HepG2 (cell line): ENCODE data around the gene PELI2. TPM values are rescaled to one million over a fixed set of nuclear protein-coding genes. Genes with fewer than 3 reads are reported as not detected.

ENCODE experiments used
- CBX2 ChIP-seq, 2 experiments: fragments of 200-600 bp in 1 of 2; sonication (generic); formaldehyde crosslinking in 1 of 2; IDR thresholded peaks; 2 replicates each; pipeline versions ENCODE4 v1.7.0 to v1.8.1; 2018 to 2022; ENCODE audit warnings: low read depth in 2 of 2, low read length in 1 of 2, mild to moderate bottlenecking in 1 of 2, missing genetic modification reagents in 1 of 2
- ETV6 ChIP-seq: sonication (generic); formaldehyde crosslinking; conservative IDR thresholded peaks from 2 replicates; pipeline ENCODE4 v1.4.0; 2020; ENCODE audit warnings: missing genetic modification reagents
- MATR3 ChIP-seq: sonication (generic); formaldehyde crosslinking; IDR thresholded peaks from 2 replicates; pipeline ENCODE4 v1.4.0; 2020; ENCODE audit warnings: missing genetic modification reagents
- ZNF343 ChIP-seq: sonication (generic); formaldehyde crosslinking; IDR thresholded peaks from 2 replicates; pipeline ENCODE4 v1.4.0; 2020; ENCODE audit warnings: mild to moderate bottlenecking, missing genetic modification reagents
- polyA plus RNA-seq, 8 experiments: library from polyadenylated mRNA; depleted of rRNA in 3 of 8; stranded (reverse) in 7 of 8; unstranded in 1 of 8; fragments of >200 nt; fragmentation: Illumina TruSeq in 4 of 8; extraction: Trizol in 4 of 8; gene quantifications; 2 replicates each; pipeline versions ENCODE4 v1.2.1 to v1.2.3, GENCODE V29; 2011 to 2016; ENCODE audit warnings: low read depth in 4 of 8, missing spikeins in 1 of 8, mixed read lengths in 1 of 8; ENCODE audit not compliant: insufficient read depth in 1 of 8
- total RNA-seq, 5 experiments: library from RNA; depleted of rRNA; stranded (reverse); fragments of >200 nt; fragmentation: Illumina TruSeq; extraction: Trizol; gene quantifications; 2 replicates each; pipeline ENCODE4 v1.2.3, GENCODE V29; 2016; ENCODE audit warnings: low read depth in 1 of 5
- TF ChIP-seq, protein P1 (sequence below): sonication (generic); formaldehyde crosslinking; IDR thresholded peaks from 2 replicates; pipeline ENCODE4 v1.8.1; 2022; ENCODE audit warnings: low read depth, mild to moderate bottlenecking, missing genetic modification reagents
- TF ChIP-seq, protein P2 (sequence below): sonication (generic); formaldehyde crosslinking; IDR thresholded peaks from 2 replicates; pipeline ENCODE4 v1.8.0; 2022; ENCODE audit warnings: mild to moderate bottlenecking, missing genetic modification reagents; ENCODE audit not compliant: insufficient replicate concordance

PELI2 gene
- total and polyA plus RNA-seq, 2 of the 13 experiments (the other 11 are each of a cell fraction or from before 2014, with no cell fraction given): 0.07 TPM; not detected in 1

DNA sequence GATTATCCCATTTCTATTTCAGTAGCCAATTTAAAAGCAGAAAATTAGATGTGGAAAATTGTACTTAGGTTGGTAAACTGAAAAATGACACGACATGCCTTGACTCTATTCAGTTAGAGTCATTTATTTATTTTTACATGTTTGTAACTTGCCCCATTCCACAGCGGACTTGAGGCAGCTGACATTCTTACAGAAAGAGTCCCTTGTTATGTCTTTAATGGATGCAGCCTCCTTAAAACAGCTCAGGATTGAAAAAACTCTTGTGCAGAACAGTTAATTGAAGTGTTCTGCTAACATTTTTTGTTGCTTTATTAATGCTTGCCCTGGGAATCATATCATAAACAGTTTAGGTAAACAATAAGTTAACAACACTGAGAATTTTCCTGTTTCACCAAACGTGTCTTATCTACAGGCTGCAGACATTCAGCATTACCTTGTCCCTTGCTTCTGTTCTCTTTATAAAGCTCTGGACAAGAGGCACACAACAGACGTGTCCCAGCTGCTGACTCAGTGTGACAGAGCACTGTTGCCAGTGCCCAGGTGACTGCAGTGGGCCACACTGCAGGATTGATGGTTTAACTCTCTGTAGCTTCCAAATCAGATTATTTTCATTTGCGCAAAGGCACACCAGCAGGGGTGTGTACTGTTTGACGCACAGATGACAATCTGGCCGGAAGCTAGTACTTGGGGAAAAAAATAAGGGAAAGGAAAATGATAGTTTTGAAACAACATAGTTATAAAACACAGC lies 101.6 kb downstream of the PELI2 start (continued):
- no peak for TF ChIP-seq CBX2 (IDR thresholded peaks at IDR 0.05; ENCODE audit: low read depth, low read length)
- no peak for TF ChIP-seq CBX2 (CRISPR knock-in tag; IDR thresholded peaks at IDR 0.05; ENCODE audit: low read depth)
- TF ChIP-seq ETV6 (CRISPR knock-in tag): no peak
- TF ChIP-seq ZNF343 (CRISPR knock-in tag): no peak
- TF ChIP-seq, protein P1, sequence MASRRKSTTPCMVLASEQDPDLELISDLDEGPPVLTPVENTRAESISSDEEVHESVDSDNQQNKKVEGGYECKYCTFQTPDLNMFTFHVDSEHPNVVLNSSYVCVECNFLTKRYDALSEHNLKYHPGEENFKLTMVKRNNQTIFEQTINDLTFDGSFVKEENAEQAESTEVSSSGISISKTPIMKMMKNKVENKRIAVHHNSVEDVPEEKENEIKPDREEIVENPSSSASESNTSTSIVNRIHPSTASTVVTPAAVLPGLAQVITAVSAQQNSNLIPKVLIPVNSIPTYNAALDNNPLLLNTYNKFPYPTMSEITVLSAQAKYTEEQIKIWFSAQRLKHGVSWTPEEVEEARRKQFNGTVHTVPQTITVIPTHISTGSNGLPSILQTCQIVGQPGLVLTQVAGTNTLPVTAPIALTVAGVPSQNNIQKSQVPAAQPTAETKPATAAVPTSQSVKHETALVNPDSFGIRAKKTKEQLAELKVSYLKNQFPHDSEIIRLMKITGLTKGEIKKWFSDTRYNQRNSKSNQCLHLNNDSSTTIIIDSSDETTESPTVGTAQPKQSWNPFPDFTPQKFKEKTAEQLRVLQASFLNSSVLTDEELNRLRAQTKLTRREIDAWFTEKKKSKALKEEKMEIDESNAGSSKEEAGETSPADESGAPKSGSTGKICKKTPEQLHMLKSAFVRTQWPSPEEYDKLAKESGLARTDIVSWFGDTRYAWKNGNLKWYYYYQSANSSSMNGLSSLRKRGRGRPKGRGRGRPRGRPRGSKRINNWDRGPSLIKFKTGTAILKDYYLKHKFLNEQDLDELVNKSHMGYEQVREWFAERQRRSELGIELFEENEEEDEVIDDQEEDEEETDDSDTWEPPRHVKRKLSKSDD (CRISPR knock-in tag): no peak
- TF ChIP-seq, protein P2, sequence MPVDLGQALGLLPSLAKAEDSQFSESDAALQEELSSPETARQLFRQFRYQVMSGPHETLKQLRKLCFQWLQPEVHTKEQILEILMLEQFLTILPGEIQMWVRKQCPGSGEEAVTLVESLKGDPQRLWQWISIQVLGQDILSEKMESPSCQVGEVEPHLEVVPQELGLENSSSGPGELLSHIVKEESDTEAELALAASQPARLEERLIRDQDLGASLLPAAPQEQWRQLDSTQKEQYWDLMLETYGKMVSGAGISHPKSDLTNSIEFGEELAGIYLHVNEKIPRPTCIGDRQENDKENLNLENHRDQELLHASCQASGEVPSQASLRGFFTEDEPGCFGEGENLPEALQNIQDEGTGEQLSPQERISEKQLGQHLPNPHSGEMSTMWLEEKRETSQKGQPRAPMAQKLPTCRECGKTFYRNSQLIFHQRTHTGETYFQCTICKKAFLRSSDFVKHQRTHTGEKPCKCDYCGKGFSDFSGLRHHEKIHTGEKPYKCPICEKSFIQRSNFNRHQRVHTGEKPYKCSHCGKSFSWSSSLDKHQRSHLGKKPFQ (CRISPR knock-in tag): no peak
- TF ChIP-seq MATR3 (CRISPR knock-in tag): no peak
